ENCODE measurements around the gene CETN1.

CETN1 gene

GRCh38 chr18:577643-578375, 2.4 kb upstream of the CETN1 start:
- no peak for DNase-seq

- DNase-seq, result no peak
Observed at GRCh38 chr18:579238-579637, 942 bp upstream of the CETN1 start.

- DNase-seq, result no peak
Observed at GRCh38 chr18:581096-581495, 916 bp downstream of the CETN1 start.

- DNase-seq, result no peak
Observed at GRCh38 chr18:582465-582864, 2.3 kb downstream of the CETN1 start.

- no peak for DNase-seq
Observed at GRCh38 chr18:595068-595467, 14.9 kb downstream of the CETN1 start.

GRCh38 chr18:595571-595970, 15.4 kb downstream of the CETN1 start:
- no peak for DNase-seq

- no peak for DNase-seq
Observed at GRCh38 chr18:596288-596881, 16.2 kb downstream of the CETN1 start.

GRCh38 chr18:598124-598589, 18.0 kb downstream of the CETN1 start:
- no peak for DNase-seq

- DNase-seq, result no peak
Observed at GRCh38 chr18:600107-600506, 19.9 kb downstream of the CETN1 start.

- DNase-seq, result no peak
Observed at GRCh38 chr18:604771-605170, 24.6 kb downstream of the CETN1 start.

GRCh38 chr18:607930-608329, 27.8 kb downstream of the CETN1 start:
- no peak for DNase-seq

GRCh38 chr18:610214-610928, 30.2 kb downstream of the CETN1 start:
- DNase-seq, result no peak

- DNase-seq, result no peak
Observed at GRCh38 chr18:612156-612555, 32.0 kb downstream of the CETN1 start.

- no peak for DNase-seq
Observed at GRCh38 chr18:614193-614592, 34.0 kb downstream of the CETN1 start.

GRCh38 chr18:615092-615521, 34.9 kb downstream of the CETN1 start:
- peak; percentile 10 for DNase-seq

GRCh38 chr18:615773-616172, 35.6 kb downstream of the CETN1 start:
- no peak for DNase-seq

GRCh38 chr18:616380-616995, 36.3 kb downstream of the CETN1 start:
- DNase-seq, result peak; percentile 42

- DNase-seq, result no peak
Observed at GRCh38 chr18:617970-618504, 37.9 kb downstream of the CETN1 start.

- DNase-seq, result no peak
Observed at GRCh38 chr18:618618-619017, 38.4 kb downstream of the CETN1 start.

GRCh38 chr18:621291-622043, 41.3 kb downstream of the CETN1 start:
- no peak for DNase-seq

GRCh38 chr18:622289-622688, 42.1 kb downstream of the CETN1 start:
- DNase-seq, result no peak
